Subcutaneous adipose tissue (tissue), 4 donors: Measurements from ENCODE around the gene VTN. TPM values are rescaled to one million over a fixed set of nuclear protein-coding genes. Genes with fewer than 3 reads are reported as not detected.

ENCODE experiments used
- CTCF ChIP-seq: fragments of 450-650 bp; IDR thresholded peaks from one replicate; pipeline ENCODE4 v1.5.1; 2016; ENCODE audit warnings: low read depth, mild to moderate bottlenecking, control low read depth, antibody characterized with exemption, moderate library complexity
- total RNA-seq, 4 donors: library from RNA; depleted of rRNA; stranded (reverse); fragments of >200 nt; gene quantifications; one replicate each; pipeline ENCODE4 v1.1.0, GENCODE V29; 2016

Gene VTN
- total RNA-seq, 4 donors from 2014 or later, result 0.85 to 2.6 TPM; not detected in 2

- TF ChIP-seq CTCF, result no peak
Measured at GRCh38 chr17:28333083-28333746, 36.9 kb downstream of the VTN start.

DNA sequence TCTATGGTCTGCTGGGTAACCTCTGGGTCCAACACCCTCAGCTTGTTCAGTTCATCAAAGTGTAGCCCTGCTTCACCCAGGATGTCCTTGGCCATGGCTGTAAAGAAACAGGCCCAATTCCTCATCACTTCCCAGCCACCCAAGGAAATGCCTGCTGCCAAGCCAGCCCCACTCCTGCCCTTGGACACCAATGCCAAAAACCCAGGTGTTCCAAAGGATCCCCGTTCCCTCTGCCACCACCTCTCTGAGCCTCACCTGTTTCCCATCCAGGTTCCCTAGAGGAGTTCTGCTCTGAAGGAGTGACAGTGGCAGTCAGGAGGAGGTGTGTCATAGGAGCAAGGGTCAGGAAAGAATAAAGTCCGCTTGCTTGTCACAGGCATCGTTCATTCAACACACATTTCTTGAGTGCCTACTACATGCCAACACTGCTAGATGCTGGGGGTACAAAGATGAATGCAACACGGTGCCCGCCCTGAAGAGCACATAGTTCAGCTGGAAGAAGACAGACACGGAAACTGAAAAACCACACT lies 38.2 kb downstream of the VTN start:
- no peak for TF ChIP-seq CTCF

GRCh38 chr17:28330671-28331070 lies 39.4 kb downstream of the VTN start:
- no peak for TF ChIP-seq CTCF

- no peak for TF ChIP-seq CTCF
Measured at GRCh38 chr17:28328325-28328724, 41.8 kb downstream of the VTN start.

GRCh38 chr17:28327709-28328108 lies 42.4 kb downstream of the VTN start:
- TF ChIP-seq CTCF, result no peak

DNA sequence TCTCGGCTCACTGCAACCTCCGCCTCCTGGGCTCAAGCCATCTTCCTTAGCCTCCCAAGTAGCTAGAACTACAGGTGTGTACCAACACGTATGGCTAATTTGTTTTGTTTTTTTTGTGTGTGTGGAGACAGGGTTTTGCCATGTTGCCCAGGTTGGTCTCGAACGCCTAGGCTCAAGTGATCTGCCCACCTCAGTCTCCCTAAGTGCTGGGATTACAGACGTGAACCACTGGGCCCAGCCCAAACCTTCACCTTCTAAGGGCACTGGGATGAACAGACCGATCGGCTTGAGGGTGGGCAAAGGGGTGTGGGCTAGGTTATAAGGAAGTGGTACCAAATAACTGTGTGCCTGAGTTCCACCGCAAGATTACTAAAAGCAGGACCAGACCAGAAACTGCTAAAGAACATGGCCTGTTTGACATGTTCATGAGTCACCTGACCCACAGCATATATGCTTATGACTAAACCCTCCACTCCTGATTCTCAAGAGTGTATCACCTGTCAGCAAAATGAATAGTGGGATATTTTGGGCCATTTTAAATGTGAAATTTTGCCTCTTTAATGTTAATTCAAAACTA lies 43.0 kb downstream of the VTN start:
- TF ChIP-seq CTCF, result no peak

DNA sequence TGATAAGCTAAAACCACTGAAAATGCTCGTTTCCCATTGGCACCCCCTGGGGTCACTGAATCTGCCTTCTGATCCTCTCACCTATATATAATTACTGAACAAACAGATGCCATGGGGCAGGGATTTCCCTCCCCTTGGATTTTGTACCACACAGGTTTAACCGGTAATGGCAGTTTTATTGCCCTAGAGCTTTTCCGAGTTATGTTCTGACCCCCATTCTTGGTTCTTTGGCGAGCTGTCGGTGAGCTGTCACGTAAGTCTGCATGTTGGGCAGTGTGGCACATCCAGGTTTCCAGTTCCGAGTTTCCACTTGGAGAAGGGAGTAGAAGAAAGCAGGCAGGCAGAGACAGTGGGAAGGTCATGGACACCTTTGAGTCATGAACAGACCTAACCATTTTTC lies 44.0 kb downstream of the VTN start:
- no peak for TF ChIP-seq CTCF
